SU-DHL-6 (cell line): Measurements from ENCODE around the gene ETV6.

Experiments used
- H2AFZ ChIP-seq: fragments of 200-600 bp; sonication (generic); 2 replicates; pipeline ENCODE4 v1.6.1; 2014; ENCODE audit warnings: low read depth, mild to moderate bottlenecking, moderate library complexity, mixed read lengths, antibody characterized with exemption, low read length; ENCODE audit not compliant: severe bottlenecking
- H3F3A ChIP-seq: fragments of 200-600 bp; shearing (Covaris generic); 2 replicates; pipeline ENCODE4 v1.6.0; 2016; ENCODE audit warnings: antibody characterized with exemption, mild to moderate bottlenecking; ENCODE audit not compliant: insufficient read depth
- H3K27ac ChIP-seq: fragments of 200-600 bp; sonication (generic); 2 replicates; pipeline ENCODE4 v1.5.1; 2016; ENCODE audit warnings: low read depth, mild to moderate bottlenecking, low read length, moderate library complexity, mixed read lengths
- H3K27me3 ChIP-seq: fragments of 200-600 bp; sonication (generic), shearing (Covaris generic); 2 replicates; pipeline ENCODE4 v1.6.0; 2014; ENCODE audit warnings: mild to moderate bottlenecking, low read length
- H3K36me3 ChIP-seq: fragments of 200-600 bp; sonication (generic); 2 replicates; pipeline ENCODE4 v1.6.1; 2014; ENCODE audit warnings: mild to moderate bottlenecking, low read length, mixed read lengths
- H3K4me2 ChIP-seq: fragments of 300-600, 200-600 bp; shearing (Covaris generic), sonication (generic); 2 replicates; pipeline ENCODE4 v1.6.0; 2014; ENCODE audit warnings: low read length, low read depth, mild to moderate bottlenecking; ENCODE audit not compliant: poor library complexity, severe bottlenecking
- H3K4me3 ChIP-seq: fragments of 200-600 bp; sonication (generic); 2 replicates; pipeline ENCODE4 v1.5.1; 2014; ENCODE audit warnings: antibody characterized with exemption, low read length, mild to moderate bottlenecking, mixed read lengths; ENCODE audit not compliant: insufficient read depth, poor library complexity, severe bottlenecking
- H3K79me2 ChIP-seq: fragments of 200-600 bp; sonication (generic); 2 replicates; pipeline ENCODE4 v1.6.1; 2014; ENCODE audit warnings: mild to moderate bottlenecking, low read length, moderate library complexity; ENCODE audit not compliant: insufficient read depth
- H3K9ac ChIP-seq: fragments of 200-600 bp; sonication (generic); 2 replicates; pipeline ENCODE4 v1.7.0; 2014; ENCODE audit warnings: mild to moderate bottlenecking, low read length
- H3K9me2 ChIP-seq: fragments of 200-600 bp; sonication (generic); replicated peaks from 2 replicates; pipeline ENCODE4 v1.6.1; 2014; ENCODE audit warnings: low read length; ENCODE audit not compliant: insufficient read depth
- H3K9me3 ChIP-seq: fragments of 200-600 bp; sonication (generic); 2 replicates; pipeline ENCODE4 v1.6.1; 2014; ENCODE audit warnings: low read length, mixed read lengths; ENCODE audit not compliant: insufficient read depth
- H4K20me1 ChIP-seq: fragments of 200-600 bp; sonication (generic); 2 replicates; pipeline ENCODE4 v1.6.1; 2014; ENCODE audit warnings: low read depth, mild to moderate bottlenecking, antibody characterized with exemption, low read length, moderate library complexity, mixed read lengths
- CTCF ChIP-seq: fragments of 200-600 bp; sonication (generic); IDR thresholded peaks from one replicate; pipeline ENCODE4 v1.5.1; 2017; ENCODE audit warnings: antibody characterized with exemption, mild to moderate bottlenecking, low read length, moderate library complexity; ENCODE audit not compliant: insufficient read depth, poor library complexity, severe bottlenecking
- EZH2phosphoT487 ChIP-seq: fragments of 200-600 bp; sonication (generic), shearing (Covaris generic); conservative IDR thresholded peaks from 2 replicates; pipeline ENCODE4 v1.6.1; 2018; ENCODE audit warnings: mild to moderate bottlenecking, antibody characterized with exemption, low read length, moderate library complexity, mixed read lengths

The ETV6 gene

DNA sequence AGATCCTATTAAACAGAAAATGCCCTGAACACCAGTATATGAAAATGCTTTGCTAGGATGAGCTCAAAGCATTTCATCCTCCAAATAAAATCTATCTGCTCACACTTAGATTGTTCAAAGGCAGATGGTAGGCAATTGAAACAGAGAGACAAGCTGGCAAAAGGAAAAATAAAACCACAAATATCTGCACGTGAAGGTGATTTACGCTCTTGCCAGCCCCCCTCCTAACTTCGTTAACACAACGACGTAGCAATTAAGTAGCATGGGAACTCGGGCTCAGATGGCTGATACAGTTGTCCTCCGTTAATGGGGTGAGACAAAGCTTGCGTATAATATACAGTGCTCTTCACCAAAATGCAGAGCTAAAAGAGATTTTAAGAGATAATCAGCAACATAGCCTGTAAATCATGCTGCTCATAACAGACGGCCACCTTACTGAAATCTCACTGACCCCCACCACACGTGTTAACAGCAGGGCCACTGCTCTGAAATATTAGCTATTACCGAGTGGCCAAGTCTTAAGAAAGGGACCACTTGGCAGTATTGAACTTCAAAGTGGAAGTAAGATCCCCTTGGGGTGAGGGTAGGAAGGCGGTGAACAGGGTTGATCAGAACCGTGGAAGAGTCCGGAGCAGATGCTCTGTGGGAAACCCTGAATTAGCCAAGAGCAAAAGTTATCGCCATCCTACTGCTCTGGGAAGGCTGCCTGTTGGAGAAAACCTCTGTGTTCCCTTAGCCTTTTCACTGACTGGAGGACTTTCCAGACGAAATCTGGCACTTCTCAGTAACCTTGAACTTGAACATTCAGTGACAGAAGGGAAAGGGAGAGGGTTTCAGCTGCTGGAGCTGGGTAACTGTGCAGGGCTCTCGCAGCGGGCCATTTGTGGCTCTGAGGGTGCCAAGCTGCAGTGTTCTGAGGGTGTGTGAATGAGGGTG is 23.1 kb downstream of the ETV6 start:
- TF ChIP-seq CTCF = no peak
- TF ChIP-seq EZH2phosphoT487 = no peak
- Histone ChIP-seq H3K4me3 (no peak overlapping the region), H3K27me3 (no peaks in the 10 kb centered on the region), H3K4me2 (no peak overlapping the region), H3K79me2 (no peaks in the 10 kb centered on the region), H2AFZ (no peak overlapping the region), H3K36me3 (no peaks in the 10 kb centered on the region), H3K9ac (no peak overlapping the region), H3F3A (no peaks in the 10 kb centered on the region), H4K20me1 (no peaks in the 10 kb centered on the region), H3K9me3 (no peaks in the 10 kb centered on the region), H3K9me2 (no peaks in the 10 kb centered on the region), H3K27ac (no peak overlapping the region)

DNA sequence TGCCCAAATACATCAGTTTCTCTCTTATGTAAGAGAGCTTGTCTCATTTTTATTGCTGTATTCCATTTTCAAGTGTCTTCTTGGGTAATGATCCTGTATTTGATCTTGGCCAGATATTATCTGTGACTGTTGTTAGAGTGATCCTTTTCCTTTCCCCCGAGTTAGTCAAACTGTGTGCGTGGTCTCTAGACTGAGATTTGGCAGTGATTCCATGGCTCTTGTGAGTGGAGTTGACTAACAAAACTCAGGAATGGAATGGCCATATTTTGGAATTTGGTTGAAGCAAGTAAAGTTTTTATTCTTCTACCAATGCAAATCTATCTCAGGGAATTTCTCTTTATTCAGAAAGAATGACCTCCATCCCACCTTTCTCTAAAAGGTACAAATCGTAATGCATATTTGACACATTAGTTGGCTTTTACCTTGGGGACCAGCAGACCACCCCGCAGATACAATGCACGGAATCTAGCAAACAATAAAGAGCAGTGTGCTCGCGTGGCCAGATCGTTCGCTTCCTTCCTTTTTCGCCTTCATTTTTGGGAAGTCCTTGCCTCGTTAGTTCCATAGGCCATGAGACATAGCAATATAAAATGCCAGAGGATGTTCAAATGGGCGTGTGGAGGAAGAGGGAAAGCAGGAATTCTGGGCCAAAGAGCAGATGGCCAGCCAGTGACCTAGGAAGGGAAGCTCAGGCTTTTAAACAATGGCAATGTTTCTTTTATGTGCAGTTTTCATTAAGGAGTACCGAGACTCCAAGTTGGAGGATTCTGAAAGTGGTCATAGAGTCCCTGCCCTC is 24.4 kb downstream of the ETV6 start:
- H3K27me3 ChIP-seq = no peaks in the 10 kb centered on the region
- TF ChIP-seq EZH2phosphoT487 (no peak), CTCF (no peak)
- no peaks in the 10 kb centered on the region for H3K9me3 ChIP-seq
- no peaks in the 10 kb centered on the region for H3K36me3 ChIP-seq
- no peak overlapping the region for H3K9ac ChIP-seq
- no peak overlapping the region for H3K27ac ChIP-seq
- H3K4me2 ChIP-seq = no peak overlapping the region
- H4K20me1 ChIP-seq = no peaks in the 10 kb centered on the region
- no peak overlapping the region for H2AFZ ChIP-seq
- H3K4me3 ChIP-seq = no peak overlapping the region
- no peaks in the 10 kb centered on the region for H3F3A ChIP-seq
- no peaks in the 10 kb centered on the region for H3K9me2 ChIP-seq
- no peaks in the 10 kb centered on the region for H3K79me2 ChIP-seq

GRCh38 chr12:11674894-11675390 is 25.5 kb downstream of the ETV6 start:
- Histone ChIP-seq H3F3A (no peaks in the 10 kb centered on the region), H3K9me2 (no peaks in the 10 kb centered on the region), H3K9ac (no peak overlapping the region), H3K9me3 (no peaks in the 10 kb centered on the region), H4K20me1 (no peaks in the 10 kb centered on the region), H3K4me2 (no peak overlapping the region), H3K4me3 (no peak overlapping the region), H3K36me3 (no peaks in the 10 kb centered on the region), H3K27ac (no peak overlapping the region), H2AFZ (no peak overlapping the region), H3K79me2 (no peaks in the 10 kb centered on the region), H3K27me3 (no peaks in the 10 kb centered on the region)
- TF ChIP-seq EZH2phosphoT487 (no peak), CTCF (no peak)
